ENCODE data around the gene PAXIP1. TPM values are rescaled to one million over a fixed set of nuclear protein-coding genes. Genes with fewer than 3 reads are reported as not detected.

Gene PAXIP1
- total RNA-seq, 1 donor from 2014 or later = 12.5 TPM

- DNase-seq (ENCODE audit: low spot score) = no peak
Measured at GRCh38 chr7:154994996-154995395, 7.9 kb downstream of the PAXIP1 start.

- DNase-seq (ENCODE audit: low spot score) = no peak
Measured at GRCh38 chr7:154990964-154991540, 11.9 kb downstream of the PAXIP1 start.

- no peak for DNase-seq (ENCODE audit: low spot score)
Measured at GRCh38 chr7:154987571-154987970, 15.4 kb downstream of the PAXIP1 start.

GRCh38 chr7:154986200-154986945, 16.6 kb downstream of the PAXIP1 start:
- no peak for DNase-seq (ENCODE audit: low spot score)

GRCh38 chr7:154985230-154985629, 17.7 kb downstream of the PAXIP1 start:
- DNase-seq (ENCODE audit: low spot score) = no peak

GRCh38 chr7:154984601-154985188, 18.2 kb downstream of the PAXIP1 start:
- DNase-seq (ENCODE audit: low spot score) = no peak

GRCh38 chr7:154978017-154978416, 24.9 kb downstream of the PAXIP1 start:
- DNase-seq (ENCODE audit: low spot score) = no peak

GRCh38 chr7:154977250-154977649, 25.7 kb downstream of the PAXIP1 start:
- DNase-seq (ENCODE audit: low spot score) = no peak

- DNase-seq (ENCODE audit: low spot score) = no peak
Measured at GRCh38 chr7:154976844-154977243, 26.1 kb downstream of the PAXIP1 start.

GRCh38 chr7:154975984-154976383, 26.9 kb downstream of the PAXIP1 start:
- DNase-seq (ENCODE audit: low spot score) = no peak

GRCh38 chr7:154973381-154973780, 29.5 kb downstream of the PAXIP1 start:
- DNase-seq (ENCODE audit: low spot score) = no peak

GRCh38 chr7:154968336-154969001, 34.5 kb downstream of the PAXIP1 start:
- no peak for DNase-seq (ENCODE audit: low spot score)

- no peak for DNase-seq (ENCODE audit: low spot score)
Measured at GRCh38 chr7:154967401-154967955, 35.4 kb downstream of the PAXIP1 start.

- no peak for DNase-seq (ENCODE audit: low spot score)
Measured at GRCh38 chr7:154965014-154965413, 37.9 kb downstream of the PAXIP1 start.

- no peak for DNase-seq (ENCODE audit: low spot score)
Measured at GRCh38 chr7:154960063-154960790, 42.7 kb downstream of the PAXIP1 start.

- no peak for DNase-seq (ENCODE audit: low spot score)
Measured at GRCh38 chr7:154956427-154956826, 46.5 kb downstream of the PAXIP1 start.

- peak; percentile 43 for DNase-seq (ENCODE audit: low spot score)
Measured at GRCh38 chr7:154953006-154953684, 49.8 kb downstream of the PAXIP1 start.

- no peak for DNase-seq (ENCODE audit: low spot score)
Measured at GRCh38 chr7:154950960-154951359, 52.0 kb downstream of the PAXIP1 start.

- DNase-seq (ENCODE audit: low spot score) = no peak
Measured at GRCh38 chr7:154947604-154948003, 55.3 kb downstream of the PAXIP1 start.

- no peak for DNase-seq (ENCODE audit: low spot score)
Measured at GRCh38 chr7:154946166-154946565, 56.8 kb downstream of the PAXIP1 start.

- no peak for DNase-seq (ENCODE audit: low spot score)
Measured at GRCh38 chr7:154943906-154944305, 59.0 kb downstream of the PAXIP1 start.
